Activated CD4-positive, alpha-beta T cell treated with anti-CD3 and anti-CD28 coated beads, Interleukin-2, Interleukin-4, amounts not matched to agents 100 ng/mL and 50 ng/mL, durations not matched to agents 16 hours and 8 hours (primary cell): ENCODE results near the gene NECTIN1.
"Not testable (repeated sequence)": the region's sequence is repeated elsewhere in the genome, so short reads cannot be mapped to it uniquely, and the experiment has no call there.

Experiments used
- DNase-seq: peaks from one replicate; pipeline ENCODE4 v3.0.0-alpha.2; 2020; ENCODE audit warnings: low spot score

The NECTIN1 gene

DNA sequence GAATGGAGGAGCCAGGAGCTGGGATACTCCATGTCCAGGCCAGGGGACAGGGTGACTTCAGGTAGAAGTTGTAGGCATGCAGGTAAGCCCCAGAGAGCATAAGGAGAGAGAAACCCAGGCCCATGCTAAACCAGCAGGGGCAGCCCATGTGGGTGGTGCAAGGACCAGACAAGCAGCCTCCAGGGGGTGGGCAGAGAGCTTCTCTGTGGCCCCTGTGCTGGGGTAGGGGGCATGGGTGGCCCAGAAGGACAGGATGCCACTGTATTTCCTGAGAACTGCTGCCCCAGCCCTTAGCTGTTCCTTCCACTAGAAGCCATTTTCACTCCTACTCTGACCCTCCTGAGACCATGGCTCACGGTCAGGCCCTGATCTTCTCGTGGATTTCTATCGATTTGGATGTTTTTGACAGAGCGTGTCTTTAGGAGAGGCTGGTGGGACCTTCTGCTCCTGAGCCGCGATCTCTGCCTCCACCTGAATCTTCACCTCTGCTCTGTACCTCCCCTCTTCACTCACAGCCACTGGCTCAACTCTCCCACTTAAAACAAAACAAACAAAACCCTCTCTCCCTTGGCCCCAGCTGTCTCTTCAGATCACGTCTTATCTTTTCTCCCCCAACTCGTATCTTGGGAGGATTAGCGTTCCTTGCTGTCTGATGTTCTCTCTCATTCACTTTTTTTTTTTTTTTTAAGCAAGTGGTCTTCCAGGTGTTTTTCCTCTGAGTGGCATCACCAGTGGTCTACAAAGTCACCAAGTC lies 112.2 kb downstream of the NECTIN1 start:
- DNase-seq = no peak

DNA sequence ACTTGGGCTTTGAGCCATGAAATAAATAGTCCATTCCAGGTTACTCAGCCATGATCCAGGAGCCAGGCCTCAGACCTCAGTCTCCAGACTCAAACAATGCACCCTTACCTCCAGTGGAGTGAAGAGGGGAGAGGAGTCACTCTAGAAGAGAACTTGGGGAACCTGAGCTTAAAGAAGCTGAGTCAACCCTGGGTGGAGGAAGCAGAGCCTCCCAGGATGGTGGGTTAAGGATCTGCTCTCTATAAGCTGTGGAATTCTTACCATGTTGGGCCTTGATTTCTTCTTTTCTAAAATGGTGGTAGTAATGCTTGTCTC lies 113.2 kb downstream of the NECTIN1 start:
- no peak for DNase-seq

DNA sequence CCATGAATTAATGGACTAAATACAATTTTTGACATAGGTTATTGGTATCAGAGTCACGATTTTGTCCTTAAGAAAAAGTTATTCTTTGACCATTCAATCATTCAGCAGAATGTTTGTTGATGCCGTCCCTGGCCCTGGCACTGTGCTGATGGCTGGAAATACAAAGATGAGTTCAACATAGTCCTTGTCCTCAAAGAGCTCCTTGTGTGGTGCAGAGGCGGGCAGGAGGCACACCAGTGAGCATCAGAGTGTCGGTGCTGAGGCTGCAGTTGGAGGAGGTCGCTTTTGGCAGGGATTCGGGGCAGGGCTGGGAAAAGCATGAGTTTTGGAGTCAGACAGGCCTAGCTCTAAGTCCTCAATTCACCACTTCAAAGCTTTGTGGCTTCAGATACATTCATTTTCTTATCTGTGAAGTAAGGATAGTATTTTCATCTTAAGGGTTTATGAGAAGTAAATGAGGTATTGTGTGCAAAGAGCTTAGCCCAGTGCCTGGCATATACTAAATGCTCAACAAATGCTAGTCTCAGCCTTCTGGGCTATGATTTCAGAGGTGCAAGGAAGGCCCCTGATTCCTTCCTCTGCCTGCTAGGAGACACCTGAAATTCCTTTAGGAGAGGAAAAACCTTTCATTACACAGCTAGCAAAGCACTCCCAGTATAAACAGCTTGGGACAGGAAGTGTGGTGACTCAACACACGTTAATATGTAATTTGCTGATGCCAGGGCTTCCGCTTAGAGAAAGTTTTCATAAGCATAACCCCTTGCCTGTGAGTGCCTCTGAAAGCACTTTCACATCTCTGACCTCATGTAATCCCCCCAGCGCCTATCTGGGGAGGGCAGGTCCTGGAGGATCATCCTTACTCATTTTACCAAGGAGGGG lies 113.8 kb downstream of the NECTIN1 start:
- peak; percentile 19 for DNase-seq

DNA sequence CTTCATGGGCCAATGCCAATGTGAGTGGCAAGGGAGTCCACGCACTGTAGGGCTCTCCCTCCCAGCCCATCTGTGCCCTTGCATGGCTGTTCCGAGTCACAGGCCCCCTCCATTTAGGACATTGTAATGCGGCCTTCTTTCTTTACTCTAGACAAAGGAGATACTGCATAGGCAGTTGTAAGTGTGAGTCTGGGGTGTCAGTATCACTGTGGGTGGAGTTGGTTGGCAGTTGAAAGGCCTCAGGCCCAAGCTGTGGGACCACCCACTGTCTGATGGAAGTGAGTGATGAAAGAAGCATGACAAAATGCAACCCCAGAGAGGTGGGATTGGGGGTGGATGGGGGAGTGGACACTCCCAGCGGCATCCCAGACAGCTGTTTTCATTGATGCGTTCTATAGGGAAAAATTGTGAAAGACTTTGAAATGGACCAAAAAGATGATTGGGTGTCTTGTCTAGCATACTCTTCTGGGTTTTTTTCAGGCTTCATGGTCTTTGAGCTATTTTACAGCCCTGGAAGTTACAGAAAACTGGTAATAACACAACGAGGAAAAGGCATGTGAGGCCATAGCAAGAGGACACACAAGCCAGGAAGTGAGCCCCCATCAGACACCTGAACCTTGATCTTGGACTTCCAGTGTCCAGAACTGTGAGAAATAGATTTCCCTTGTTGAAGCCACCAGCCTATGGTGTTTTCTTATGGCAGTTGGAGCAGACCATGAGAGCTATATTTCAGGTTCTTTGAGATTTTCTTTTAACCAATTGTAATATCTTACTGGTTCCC lies 114.6 kb downstream of the NECTIN1 start:
- no peak for DNase-seq

DNA sequence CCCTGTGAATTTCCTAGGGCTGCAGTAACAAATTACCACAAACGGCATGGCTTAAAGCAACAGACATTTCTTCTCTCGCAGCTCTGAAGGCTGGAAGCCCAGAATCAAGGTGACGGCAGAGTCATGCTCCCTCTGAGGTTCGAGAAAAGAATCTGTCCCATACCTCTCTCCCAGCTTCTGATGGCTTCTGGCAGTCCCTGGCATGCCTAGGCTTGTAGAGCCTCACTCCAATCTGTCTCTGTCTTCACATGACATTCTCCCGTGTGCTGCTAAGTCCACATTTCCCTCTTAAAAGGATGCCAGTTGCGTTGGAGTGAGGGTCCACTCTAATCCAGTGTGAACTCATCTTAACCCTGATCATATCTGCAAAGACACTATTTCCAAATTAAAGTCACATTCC lies 116.2 kb downstream of the NECTIN1 start:
- DNase-seq = no peak

DNA sequence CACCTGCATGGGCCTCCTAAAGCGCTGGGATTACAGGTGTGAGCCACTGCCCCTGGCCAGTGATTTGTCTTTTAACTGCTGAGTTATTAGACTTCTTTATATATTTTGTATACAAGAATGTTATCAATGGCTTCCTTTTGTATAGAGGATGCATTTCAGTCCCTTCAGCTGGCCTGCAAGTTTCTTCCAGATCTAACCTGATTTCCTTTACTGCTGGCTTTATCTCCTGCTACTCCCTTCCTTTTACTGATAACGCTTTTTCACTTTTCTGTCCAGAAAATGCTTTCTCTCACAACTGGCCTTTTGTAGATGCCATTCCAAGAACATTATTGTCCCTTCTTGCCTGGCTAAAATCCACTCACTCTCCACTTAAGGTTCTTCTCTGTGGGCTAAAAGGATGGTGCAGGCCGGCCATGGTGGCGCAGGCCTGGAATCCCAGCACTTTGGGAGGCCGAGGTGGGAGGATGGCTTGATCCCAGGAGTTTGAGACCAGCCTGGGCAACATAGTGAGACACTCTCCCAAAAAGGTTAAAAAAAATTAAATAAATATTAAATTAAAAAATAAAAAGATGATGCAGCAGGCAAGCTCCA lies 118.1 kb downstream of the NECTIN1 start:
- no peak for DNase-seq

DNA sequence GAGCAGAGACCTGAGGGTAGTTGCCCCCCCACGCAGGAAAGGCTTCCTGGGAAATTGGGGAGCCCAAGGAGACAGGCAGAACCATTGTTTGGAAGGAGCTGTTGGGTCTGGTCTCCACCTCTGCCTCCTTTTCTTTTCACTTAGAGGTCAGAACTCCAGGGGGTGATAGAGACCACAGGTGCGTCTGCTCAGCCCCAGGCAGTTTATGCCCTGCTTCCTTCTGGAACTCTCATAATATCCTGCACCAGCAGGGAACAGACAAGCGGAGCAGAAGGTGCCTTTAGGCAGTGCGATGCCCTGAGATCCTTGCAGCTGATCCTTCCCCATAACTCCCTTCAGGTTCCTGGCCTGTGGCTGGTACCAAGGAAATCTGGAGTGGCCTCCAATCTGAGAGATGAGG lies 120.2 kb downstream of the NECTIN1 start:
- DNase-seq = no peak

GRCh38 chr11:119608201-119608600 lies 120.8 kb downstream of the NECTIN1 start:
- no peak for DNase-seq

DNA sequence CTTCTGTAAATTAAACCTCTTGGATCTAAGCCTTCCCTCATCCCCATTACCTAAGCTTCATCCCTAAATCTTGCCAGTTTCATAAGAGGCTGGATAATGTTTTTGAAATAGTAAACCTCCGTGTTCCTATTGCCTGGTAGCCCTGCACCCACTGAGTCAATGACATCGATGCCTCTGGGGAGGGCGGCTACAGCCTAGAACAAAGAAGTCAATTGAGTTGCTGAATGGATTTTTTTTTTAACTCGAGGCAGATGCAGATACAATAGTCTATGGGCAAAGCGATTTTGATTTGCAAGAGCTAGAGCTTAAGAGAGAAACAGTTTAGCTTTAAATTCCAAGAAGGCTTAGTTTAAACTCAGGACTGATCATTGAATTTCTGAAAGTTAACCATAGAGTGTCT lies 121.3 kb downstream of the NECTIN1 start:
- DNase-seq = no peak

DNA sequence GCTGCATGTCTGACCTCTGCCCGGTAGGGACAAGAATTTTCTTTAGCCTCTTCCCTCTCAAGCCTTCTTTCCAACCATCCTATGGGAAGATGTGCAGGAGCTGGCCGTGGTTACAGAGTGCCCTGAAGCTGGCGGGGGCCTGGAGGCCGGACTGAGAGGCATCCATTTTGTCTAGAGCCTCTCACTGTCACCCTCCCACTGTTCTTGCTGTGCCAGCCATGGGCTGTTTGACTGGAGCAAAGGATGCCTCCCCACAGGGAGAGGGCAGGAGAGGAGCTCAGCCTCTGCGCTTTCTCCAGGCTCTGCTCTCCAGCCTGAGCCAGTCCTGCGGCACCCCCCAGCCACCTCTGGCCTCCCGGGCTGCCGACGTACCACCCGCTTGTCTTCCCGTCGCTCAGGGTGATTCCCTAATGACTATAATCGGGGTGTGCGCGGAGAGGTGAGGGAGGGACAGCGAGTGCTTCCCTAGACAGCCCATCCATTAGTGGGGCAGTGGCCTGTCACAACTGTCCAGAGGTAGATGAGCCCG lies 123.8 kb downstream of the NECTIN1 start:
- DNase-seq = no peak

GRCh38 chr11:119602745-119603373 lies 126.1 kb downstream of the NECTIN1 start:
- no peak for DNase-seq

DNA sequence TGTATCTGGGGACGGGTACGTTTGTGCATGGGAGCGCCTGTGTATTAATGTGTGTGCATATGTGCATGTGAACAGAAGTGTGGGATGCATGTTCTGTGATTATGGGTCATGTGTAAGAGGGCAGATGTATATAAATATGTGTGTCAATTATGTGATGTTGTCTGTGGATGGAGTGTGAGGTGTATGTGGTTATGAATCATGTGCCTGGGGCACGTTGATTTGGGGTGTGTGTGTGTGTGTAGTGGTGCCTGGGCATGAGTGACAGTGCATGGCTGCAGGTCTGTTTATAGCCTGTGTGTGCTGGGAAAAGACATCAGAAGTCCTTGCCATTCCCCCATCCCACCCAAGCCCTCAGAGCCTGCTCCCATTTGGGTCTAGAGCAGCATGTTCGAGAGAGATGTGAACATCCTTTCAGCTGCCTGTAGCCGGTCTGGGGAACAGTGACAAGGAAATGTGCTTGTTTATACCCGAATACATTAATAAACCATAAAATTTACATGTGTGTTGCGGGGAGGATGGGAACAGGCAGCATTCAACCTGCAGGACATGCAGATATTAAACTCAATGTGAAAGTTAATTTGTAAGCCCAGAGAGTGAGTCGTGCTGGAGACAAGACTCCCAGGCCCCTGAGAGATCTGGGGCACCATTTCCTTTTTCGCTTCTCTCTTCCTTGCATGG lies 129.0 kb downstream of the NECTIN1 start:
- no peak for DNase-seq

- not testable (repeated sequence) for DNase-seq
Observed at GRCh38 chr11:119595941-119596340, 133.1 kb downstream of the NECTIN1 start.

DNA sequence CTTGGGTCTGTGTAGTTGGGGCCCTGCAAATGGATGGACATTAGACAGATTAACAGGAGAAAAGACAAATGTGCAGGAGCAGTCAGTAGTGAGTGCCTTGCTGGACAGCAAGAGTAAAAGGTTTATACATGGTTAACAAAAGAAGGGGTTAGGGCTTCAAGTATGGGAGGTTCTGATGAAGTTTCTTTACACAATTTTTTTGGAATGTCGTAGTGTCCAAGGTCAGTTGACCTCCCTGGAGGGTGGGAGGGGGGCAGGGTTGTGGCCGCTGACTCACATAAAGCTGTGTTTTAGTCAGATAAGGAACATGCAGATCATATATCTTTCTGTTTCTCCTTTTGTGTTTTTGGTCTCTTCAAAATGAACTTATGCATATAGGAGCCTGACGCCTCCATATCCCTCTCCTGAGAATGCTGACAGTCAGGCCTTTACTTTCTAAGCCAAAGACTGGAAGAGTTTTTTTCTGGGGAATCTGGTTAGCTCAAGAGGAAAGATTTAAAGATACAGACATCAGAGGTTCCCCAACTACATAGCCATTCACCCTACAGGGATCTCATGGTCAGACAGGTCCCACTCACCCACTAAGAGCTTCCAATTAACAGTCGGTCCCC lies 134.3 kb downstream of the NECTIN1 start:
- DNase-seq = no peak

DNA sequence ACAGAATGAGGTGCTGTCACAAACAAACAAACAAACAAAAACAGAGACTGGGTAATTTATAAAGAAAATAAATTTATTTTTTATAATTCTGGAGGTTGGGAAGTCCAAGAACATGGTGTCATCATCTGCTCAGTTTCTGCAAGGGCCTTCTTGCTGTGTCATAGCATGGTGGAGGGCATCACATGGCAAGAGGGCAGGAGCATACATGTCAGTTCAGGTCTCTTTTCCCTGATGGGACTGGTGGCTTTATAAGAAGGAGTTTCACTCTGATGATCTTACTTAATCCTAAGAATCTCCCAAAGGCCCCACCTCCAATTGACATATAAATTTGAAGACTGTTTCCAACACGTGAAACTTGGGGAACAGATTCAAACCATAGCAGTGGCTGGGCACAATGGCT lies 135.7 kb downstream of the NECTIN1 start:
- no peak for DNase-seq

DNA sequence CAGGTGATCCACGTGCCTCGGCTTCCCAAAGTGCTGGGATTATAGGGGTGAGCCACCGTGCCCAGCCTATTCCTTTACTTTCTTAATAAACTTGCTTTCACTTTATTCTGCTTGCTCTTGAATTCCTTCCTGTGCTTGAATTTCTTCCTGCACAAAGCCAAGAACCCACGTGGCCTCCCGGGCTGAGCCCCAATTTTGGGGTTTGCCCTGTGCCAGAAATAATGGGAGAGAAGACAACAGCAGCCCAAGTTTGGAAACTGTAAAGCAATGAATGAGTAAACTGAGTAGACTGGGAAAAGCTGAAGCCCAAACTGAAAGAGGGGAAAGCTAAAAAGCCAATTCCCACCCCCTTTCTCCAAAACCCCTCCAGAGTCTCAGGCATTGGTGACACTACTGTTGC lies 136.4 kb downstream of the NECTIN1 start:
- DNase-seq = no peak

GRCh38 chr11:119591836-119592310 lies 137.1 kb downstream of the NECTIN1 start:
- no peak for DNase-seq

GRCh38 chr11:119590651-119591351 lies 138.2 kb downstream of the NECTIN1 start:
- no peak for DNase-seq

- DNase-seq = no peak
Observed at GRCh38 chr11:119589001-119589400, 140.0 kb downstream of the NECTIN1 start.
